AG10803 (cell line): ENCODE results near the gene RSAD1.

Experiments used
- DNase-seq: peaks from one replicate; pipeline ENCODE4 v3.0.0; 2010; ENCODE audit warnings: low read depth
- H3K4me3 ChIP-seq: 2 replicates; pipeline ENCODE4 v1.5.1; 2011; ENCODE audit warnings: mild to moderate bottlenecking, low read length, control low read depth
- CTCF ChIP-seq: conservative IDR thresholded peaks from 2 replicates; pipeline ENCODE4 v1.5.1; 2011; ENCODE audit warnings: mild to moderate bottlenecking, low read length, control low read depth, inconsistent platforms

RSAD1 gene

GRCh38 chr17:50479522-50480141, 972 bp downstream of the RSAD1 start:
- H3K4me3 ChIP-seq = peak overlapping the region; percentile 95
- peak; percentile 79 for DNase-seq
- peak; percentile 65 for TF ChIP-seq CTCF

- TF ChIP-seq CTCF = no peak
- no peak overlapping the region for H3K4me3 ChIP-seq
- no peak for DNase-seq
These were observed 1.6 kb downstream of the RSAD1 start for GRCh38 chr17:50480142-50480764.

- DNase-seq = no peak
- H3K4me3 ChIP-seq = no peak overlapping the region
- TF ChIP-seq CTCF = no peak
These were observed 2.3 kb downstream of the RSAD1 start for GRCh38 chr17:50480854-50481490.

- no peak for DNase-seq
- no peak for TF ChIP-seq CTCF
- no peak overlapping the region for H3K4me3 ChIP-seq
These were observed 3.0 kb downstream of the RSAD1 start for GRCh38 chr17:50481648-50482047.

- no peak for TF ChIP-seq CTCF
- no peak for DNase-seq
- no peak overlapping the region for H3K4me3 ChIP-seq
These were observed 3.5 kb downstream of the RSAD1 start for GRCh38 chr17:50482110-50482509.

GRCh38 chr17:50482516-50482915, 3.9 kb downstream of the RSAD1 start:
- H3K4me3 ChIP-seq = no peak overlapping the region
- TF ChIP-seq CTCF = peak; percentile 92

GRCh38 chr17:50483266-50483665, 4.6 kb downstream of the RSAD1 start:
- DNase-seq = no peak
- no peak overlapping the region for H3K4me3 ChIP-seq
- no peak for TF ChIP-seq CTCF

More at GRCh38 chr17:50482516-50482915, 3.9 kb downstream of the RSAD1 start:
- DNase-seq = peak; percentile 98
